ENCODE results near the gene AMMECR1L. TPM values are rescaled to one million over a fixed set of nuclear protein-coding genes. Genes with fewer than 3 reads are reported as not detected.

Gene AMMECR1L
- total RNA-seq, 1 experiment from 2014 or later: 19.1 TPM

DNA sequence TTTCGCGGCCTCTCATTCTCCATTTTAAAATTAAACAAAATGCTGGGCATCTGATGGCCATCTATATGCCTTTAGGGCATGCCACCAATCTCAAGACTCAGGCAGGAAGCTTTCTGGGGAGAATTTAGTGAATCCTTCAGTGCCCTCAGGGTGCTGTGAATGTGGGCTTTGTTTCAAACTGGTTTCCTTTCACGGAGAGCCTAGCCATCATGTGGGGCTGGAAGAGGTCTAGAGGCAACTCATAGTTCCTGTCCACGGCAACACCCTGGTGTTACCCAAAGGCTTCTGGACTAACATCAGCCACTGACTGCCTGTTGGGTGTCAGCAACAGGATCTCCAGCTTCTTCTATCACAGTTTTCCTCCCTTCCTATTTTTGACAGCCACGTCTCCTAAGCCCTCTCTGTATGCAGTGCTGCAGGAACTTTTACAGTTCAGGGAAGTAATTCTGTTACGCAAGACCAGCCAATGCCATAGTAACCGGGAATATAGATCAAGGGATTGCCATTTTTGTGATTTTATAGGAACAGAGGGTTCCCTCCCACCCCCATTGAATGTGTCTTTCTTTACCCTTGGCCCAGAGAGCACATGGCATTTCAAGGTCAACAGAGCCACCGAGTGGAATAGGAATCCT, 66.8 kb downstream of the AMMECR1L start:
- Histone ChIP-seq H3K4me2 (ENCODE audit: low read length) (no peak overlapping the region), H3K4me3 (replicated peaks in 1 of 2; ENCODE audit: low read depth in 1 of 2, low read length in 2 of 2) (no peak overlapping the region), H3K9me3 (ENCODE audit: control insufficient read depth in 1 of 2, insufficient read depth in 1 of 2, low read depth in 1 of 2, low read length in 2 of 2) (peaks cover 9 to 11% of the 10 kb centered on the region in 2 experiments; a peak in 2 of 4 replicates), H2AFZ (ENCODE audit: low read depth, low read length, poor library complexity, severe bottlenecking) (no peak overlapping the region), H3K79me2 (ENCODE audit: insufficient read depth, low read length) (no peaks in the 10 kb centered on the region), H3K9me2 (ENCODE audit: insufficient read depth) (no peaks in the 10 kb centered on the region), H3K27ac (ENCODE audit: low read depth, low read length) (no peak overlapping the region), H4K20me1 (ENCODE audit: insufficient read depth) (no peaks in the 10 kb centered on the region), H3K9ac (ENCODE audit: low read length) (no peak overlapping the region), H3K36me3 (ENCODE audit: control insufficient read depth in 1 of 2, insufficient read depth in 2 of 2, low read length in 2 of 2) (no peaks in the 10 kb centered on the region), H3K4me1 (ENCODE audit: control insufficient read depth in 1 of 2, insufficient read depth in 2 of 2, low read length in 2 of 2) (no peaks in the 10 kb centered on the region), H3K27me3 (ENCODE audit: insufficient read depth, low read length) (0 out of 2 replicates have a peak, but pooled peaks cover 4% of the 10 kb centered on the region)
- BruUV-seq (replicated peaks): no TSS peak
- no peak for DNase-seq (ENCODE audit: low read depth, low spot score)
- ChIA-PET RAD21 (ENCODE audit: low non-redundant PET in 1 of 2, low total read pairs in 2 of 2, uncharacterized antibody in 2 of 2, unreplicated experiment in 2 of 2) (no interaction called here), CTCF (no interaction called here), POLR2A (no interaction called here)
- TF ChIP-seq JUND (IDR thresholded peaks at IDR 0.05) (no peak), ATF3 (IDR thresholded peaks at IDR 0.05) (no peak), SRF (IDR thresholded peaks at IDR 0.05; ENCODE audit: low read depth) (no peak), EZH2 (IDR thresholded peaks at IDR 0.05) (no peak), EZH2phosphoT487 (IDR thresholded peaks at IDR 0.05; ENCODE audit: borderline replicate concordance) (no peak), SIN3A (IDR thresholded peaks at IDR 0.05; ENCODE audit: low read depth) (no peak), SP1 (IDR thresholded peaks at IDR 0.05; ENCODE audit: low read depth) (no peak), ZFX (IDR thresholded peaks at IDR 0.05) (no peak), TCF7L2 (IDR thresholded peaks at IDR 0.05; ENCODE audit: borderline replicate concordance, extremely low read depth, insufficient read depth, insufficient read length) (no peak)
- TF ChIP-seq, protein P1, sequence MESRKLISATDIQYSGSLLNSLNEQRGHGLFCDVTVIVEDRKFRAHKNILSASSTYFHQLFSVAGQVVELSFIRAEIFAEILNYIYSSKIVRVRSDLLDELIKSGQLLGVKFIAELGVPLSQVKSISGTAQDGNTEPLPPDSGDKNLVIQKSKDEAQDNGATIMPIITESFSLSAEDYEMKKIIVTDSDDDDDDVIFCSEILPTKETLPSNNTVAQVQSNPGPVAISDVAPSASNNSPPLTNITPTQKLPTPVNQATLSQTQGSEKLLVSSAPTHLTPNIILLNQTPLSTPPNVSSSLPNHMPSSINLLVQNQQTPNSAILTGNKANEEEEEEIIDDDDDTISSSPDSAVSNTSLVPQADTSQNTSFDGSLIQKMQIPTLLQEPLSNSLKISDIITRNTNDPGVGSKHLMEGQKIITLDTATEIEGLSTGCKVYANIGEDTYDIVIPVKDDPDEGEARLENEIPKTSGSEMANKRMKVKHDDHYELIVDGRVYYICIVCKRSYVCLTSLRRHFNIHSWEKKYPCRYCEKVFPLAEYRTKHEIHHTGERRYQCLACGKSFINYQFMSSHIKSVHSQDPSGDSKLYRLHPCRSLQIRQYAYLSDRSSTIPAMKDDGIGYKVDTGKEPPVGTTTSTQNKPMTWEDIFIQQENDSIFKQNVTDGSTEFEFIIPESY (IDR thresholded peaks at IDR 0.05; ENCODE audit: extremely low read depth, insufficient replicate concordance, low read length): no peak
- ATAC-seq: no peak
- intact Hi-C loops (cut with micrococcal nuclease): no loop called here

Measured in HCT116 (cell line).